NCI-H1092 treated with DMSO at 0.1 percent for 48 hours (cell line): ENCODE data around the gene PIAS1.
"Not testable (repeated sequence)": the region's sequence is repeated elsewhere in the genome, so short reads cannot be mapped to it uniquely, and the experiment has no call there.

Experiments used
- DNase-seq: peaks from one replicate; lab custom pipeline; 2025; lab: John Stamatoyannopoulos, UW

The PIAS1 gene

DNA sequence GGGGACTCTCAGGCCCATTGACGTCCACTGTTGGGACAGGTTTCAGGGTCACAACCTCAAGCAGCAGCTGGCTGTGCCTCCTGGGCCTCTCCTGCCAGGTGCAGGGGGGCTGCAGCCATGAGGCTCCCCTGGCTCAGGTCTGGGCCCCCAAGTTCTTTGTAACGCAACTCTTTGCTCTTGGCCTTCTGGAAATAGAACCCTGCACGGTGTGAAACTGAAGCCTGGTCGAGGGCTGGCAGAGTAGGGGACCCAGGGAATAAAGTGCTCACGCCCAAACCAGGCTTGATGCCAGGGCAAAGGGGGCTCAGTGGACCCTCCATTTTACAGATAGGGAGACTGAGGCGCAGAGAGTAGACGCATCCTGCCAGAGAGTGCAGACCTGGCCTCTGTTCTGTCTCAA is 150.2 kb downstream of the PIAS1 start:
- no peak for DNase-seq

DNA sequence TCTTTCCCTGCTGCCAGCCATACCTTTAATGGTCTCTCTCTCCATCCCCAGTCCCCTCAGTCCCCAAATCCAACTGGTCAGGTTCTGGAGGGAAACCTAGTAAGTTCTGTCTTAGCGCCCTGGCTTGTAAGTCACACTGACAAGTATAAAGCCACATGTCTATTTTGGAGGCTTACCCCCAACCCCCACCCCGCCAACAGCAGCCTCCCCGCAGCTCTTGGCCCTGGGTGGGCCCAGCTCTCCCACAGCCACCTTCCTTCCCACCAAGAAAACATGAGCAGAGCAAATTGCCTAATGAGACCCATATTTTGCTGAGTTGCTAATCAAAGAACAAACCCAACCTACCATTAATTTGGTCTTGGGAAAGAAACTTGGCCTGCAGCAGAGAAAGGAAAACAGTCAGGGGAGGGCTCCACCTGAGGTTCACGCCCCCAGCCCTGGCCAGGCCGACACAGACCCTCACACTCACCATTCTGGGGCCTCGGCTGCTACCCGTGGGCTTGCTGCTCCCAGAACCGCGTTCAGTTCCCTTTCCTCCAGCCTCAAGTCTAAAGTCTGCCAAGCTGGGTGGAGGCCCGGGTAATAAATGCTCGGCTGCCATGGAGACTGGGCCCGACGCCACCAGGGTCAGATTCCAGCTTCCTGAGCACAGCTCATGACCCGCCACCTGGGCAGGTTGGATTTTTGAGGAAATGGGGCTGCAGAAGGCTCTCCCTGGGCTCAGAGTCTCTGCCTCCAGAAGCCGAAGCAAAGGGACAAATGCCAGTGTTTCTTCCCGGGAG is 150.9 kb downstream of the PIAS1 start, which contains the start of gene CALML4:
Gene CALML4, minus strand, starts transcription at position 557 of the 782 bp plus-strand sequence. Its CDS starts 85 bp downstream, at position 472.
- DNase-seq, result peak; percentile 7

DNA sequence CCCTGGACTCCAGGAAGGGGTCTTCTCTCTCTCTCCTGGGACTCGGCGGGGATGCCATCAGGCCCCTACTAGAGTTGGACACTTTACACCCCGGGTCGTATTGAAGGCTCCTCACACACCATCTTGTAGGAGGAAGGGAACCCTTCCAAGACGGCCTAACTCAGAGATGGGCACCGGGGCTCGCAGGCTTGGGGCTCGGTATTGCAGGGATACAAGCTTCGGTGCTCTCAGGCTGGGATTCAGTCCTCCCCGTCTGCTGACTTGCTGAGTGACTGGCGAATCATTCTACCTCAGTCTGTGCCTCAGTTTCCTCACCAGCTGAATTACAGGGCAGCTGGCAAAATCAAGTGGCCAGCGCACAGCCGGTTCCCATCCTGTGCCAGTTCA is 151.4 kb downstream of the PIAS1 start:
- no peak for DNase-seq

DNA sequence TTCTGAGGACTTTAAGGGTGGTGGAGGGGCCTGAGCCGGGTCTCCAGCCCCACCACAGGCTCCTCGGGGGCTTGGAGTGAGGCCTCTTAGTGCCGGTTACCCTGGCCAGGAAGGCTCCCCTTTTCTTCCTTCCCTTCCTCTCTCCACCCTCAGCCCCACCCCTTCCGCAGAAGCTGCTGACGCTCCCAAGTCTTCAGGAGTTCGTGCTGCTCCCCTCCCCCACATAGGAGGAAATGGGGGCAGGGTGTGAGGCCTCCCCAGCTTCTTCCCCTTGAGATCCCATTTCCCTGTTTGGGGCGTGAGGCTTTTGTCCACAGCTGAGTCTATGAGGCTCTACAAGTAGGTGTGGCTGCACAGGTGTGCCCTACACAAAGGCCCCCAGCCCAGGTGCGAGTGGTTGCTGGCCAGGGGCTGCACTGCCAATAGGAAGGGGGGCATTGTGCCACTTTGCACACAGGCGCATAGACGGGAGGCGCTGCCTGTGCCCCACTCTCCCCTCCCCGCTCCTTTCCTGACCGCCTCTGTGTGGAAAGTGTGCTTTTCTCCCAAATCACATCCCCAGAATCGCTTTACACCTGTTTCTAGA is 151.9 kb downstream of the PIAS1 start:
- no peak for DNase-seq

DNA sequence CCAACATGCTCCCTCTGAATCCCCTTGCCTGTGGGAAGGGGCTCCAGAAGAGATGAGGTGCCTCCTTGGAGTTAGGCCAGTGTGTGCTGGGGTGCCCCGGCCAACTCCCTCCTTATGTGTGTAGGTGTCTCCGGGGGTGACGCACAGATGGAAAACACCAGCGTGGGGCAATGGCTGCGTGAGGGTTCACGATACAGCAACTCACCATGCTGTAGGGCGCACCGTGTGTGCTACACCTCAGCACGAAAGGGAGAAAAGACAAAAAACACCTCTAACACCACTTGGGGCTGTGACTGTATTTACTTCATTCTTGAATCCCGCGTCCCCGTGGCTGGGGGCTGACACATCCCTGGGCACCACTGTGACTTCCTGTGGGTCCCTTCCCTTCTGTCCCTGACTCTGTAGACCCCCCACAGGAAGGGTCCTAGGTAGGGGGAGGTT is 152.6 kb downstream of the PIAS1 start:
- DNase-seq, result no peak

DNA sequence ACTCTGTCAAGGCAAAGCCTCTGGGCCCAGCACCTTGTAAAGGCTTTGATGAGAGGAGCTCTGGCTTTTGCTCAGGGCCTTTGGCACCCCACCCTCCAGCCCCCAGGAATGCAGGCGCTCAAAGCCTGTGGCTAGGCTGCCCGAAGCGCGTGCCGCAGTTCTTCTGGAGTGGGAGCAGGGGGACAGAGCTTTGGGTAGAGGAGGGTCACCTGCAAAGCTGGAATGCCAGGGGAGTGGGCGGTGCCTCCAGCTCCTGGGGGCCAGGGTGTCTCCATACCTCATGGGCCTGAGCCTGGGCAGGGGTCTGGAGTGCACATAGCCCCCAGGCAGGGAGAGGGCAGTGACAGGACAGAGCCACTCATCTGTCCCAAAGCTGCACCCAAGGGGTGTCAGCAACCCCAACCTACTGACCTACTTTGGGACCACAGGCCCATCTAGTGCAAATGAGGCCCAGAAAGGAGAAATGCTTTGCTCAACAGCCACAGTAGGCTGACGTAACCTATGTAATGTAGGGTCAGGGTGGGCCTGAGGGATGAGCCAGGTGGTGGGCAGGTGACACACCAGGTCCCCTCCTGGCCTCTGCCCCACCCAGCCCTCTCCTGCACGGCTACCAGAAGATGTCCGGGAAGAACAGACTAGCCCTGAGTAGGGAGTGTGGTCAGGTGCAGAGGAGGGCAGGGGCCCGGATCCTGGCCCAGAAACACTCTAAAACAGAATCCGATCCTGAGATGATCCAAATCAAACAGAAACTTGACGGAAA is 153.2 kb downstream of the PIAS1 start:
- DNase-seq, result no peak

DNA sequence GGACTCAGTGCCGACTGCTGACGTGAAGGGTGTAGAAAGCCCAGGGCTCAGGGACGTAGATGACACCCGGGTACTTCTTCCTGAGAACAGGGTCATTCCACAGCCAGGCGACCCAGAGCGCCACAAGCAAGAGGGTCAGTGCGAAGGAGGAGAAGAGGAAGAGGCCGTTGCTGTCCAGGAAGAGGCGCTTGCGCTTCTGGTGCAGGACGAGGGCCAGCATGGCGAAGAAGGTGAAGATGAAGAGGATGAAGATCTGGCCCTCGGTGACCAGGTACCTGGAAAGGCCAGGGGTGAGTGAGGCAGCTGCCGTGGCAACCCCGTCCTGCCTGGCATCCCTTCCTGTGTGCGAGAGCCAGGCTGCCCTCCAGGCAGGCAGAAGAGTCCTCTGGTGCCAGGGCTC is 154.0 kb downstream of the PIAS1 start:
- no peak for DNase-seq

DNA sequence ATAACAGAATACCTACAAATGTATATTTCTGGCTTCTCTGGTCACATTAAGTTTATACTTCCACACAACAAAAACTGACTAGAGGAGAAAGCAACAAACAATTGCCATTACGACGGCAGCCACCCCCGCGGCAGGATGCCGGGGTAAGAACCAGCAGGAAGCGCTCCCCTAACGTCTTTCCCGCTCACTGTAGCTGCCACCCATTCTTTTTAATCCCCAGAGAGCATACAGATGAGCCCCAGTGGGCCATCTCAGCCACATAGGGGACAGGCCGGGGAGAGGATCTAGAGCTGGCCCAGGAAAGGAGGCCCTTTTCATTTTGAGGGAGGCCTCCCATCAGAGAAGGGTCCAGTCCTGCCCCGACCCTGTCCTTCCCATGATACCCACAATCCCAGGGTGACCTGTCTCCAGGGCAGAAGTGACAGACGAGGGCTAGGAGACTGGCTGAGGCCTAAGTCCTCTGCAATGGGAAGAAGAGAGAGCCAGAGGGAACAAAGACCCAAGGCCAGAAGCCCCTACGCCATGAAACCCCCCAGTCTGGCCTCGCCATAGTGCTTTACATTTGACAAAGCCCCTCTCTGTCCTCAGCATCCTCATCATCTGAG is 154.6 kb downstream of the PIAS1 start:
- DNase-seq, result no peak

DNA sequence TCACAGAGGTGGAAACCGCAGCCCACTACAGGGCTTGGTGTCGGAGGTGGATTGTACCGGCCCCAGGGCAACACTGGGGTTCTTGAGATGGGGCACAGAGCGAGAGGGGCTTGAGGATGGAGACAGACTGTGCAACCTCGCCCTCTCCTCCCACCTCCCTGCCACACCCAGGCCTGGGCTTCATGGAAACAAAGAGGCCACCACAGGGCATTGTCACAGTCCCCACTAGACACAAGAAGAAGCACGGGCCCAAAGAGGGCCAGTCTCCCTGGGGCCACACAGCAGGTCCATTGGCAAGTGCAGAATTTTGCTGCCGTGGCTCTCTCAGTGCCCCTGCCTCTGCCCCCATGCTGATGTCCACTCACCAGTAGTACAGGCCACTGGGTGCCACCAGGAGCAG is 155.2 kb downstream of the PIAS1 start:
- DNase-seq, result no peak

DNA sequence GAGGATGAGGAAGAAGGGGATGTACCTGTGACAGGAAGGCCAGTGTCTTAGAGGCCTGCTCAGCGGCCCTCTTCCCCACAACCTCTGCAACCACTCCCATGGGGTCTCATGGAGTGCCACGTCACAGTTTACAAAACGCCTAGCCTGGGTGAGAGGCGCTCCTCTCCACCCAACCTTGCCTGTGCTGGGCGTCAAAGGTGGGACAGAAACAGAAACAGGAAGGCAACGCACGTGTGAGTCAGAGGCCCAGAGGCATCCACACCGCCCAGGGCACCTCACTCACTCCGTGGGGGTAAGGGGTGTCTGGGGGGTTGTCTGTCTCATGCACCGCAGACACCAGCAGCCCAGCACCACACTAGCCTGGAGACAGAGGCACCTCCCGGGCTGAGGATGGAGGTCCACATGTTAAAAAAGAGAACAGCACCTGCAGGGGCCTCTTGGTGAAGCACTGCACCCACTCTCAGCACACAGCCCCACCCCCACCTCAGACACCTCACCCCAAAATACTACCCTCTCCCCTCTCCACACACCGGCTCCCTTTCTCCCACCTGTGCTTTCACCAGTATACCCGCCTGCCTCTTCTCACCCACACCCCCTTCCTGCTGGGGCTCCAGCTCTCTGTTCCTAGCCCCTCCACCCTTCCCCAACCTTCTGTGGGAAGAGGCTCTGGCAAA is 155.8 kb downstream of the PIAS1 start:
- DNase-seq, result no peak

DNA sequence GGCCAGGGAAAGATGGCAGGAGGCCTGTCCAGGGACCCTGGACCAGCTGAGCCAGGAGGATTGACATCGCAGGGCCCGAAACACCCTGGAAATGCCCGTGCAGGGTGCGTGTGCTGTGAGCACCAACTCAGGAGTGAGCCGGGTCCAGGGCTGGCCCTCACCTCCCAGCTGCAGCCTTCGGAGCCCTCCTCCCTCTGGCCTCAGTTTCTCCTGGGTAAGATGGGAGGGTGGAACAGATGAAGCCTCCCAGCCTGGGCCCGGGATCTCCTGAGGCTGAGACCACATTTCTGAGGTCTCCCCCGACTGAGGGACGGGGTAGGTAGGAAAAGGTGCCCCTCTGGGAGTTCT is 156.3 kb downstream of the PIAS1 start:
- no peak for DNase-seq

DNA sequence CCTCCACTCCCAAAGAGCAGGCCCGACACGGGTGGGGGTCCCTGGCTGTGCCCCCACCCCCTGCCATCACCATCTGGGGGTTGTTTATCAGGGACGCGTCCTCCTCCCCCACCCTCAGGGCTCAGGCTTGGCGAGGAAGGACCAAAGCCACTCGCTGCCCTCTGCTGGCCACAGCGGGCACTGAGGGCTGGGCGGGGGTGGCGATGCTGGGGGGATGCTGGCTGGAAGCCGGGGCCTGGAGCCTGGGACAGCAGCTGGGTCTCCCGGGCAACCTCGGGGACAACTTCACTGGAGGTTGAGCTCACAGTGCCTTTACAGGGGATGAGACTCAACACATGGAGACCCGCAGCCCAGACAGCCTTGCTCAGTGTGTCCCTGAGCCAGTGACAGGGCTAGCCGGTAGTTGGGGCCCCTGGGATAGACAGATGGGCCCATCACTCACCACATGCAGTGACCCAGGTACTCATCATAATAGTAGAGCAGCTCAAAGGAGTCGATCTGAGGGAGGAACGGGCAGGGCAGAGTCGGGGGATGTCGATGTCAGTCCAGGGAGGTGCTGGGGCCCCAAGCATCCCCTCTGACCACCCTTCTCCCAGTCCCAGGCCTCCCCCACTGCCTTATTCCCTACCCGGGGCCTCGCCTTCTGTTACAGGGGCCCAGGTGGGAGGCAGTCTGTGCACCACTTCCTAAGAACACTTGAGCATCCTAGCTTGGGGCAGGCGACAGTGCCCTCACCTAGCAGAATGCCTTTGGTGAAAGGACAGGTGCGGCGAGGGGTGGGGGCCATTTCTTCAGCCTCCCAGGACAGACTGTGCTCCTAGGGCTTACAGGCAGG is 156.9 kb downstream of the PIAS1 start:
- peak; percentile 5 for DNase-seq

DNA sequence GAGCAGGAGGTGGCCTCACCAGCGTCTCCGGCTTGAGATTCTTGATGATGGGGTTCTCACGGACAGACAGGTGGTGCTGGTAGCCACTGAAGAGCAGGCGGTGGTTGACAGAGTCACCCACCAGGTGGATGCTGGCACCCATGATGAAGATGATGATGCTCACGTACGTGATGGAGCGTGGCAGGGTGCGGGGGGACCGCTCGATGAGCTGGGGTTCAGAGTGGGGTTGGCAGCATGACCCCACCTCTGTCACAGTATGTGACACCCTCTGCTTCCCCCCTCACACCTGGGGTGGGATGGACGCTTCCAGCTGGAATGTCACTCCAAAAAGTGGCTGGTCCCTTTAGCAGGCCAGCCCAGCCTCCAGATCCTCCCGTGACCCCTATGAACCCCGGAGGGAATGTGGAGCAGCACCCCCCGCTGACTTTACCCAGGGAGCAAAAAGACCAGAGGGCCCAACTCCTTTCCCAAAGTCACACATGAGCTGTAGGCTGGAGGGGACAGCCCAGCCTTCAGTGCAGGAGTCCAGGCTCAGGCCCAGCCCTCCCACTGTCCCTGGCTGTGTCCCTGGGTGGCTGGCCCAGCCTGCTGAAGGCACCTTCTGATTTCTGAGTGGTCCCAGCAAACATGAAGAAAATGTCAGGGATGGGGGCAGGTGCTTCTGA is 157.7 kb downstream of the PIAS1 start:
- no peak for DNase-seq

DNA sequence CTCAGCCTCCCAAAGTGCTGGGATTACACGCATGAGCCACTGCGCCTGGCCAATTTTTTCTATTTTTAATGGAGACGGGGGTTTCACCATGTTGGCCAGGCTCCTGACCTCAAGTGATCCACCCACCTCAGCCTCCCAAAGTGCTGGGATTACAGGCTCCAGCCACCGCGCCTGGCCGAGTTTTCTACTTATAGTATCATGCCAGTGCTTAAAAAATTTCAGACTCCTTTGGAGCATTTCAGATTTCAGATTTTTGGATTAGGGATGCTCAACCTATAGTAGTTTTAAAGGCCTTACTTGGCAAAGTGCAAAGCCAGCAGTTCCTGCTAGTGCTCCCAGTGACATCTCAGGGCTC is 159.4 kb downstream of the PIAS1 start:
- not testable (repeated sequence) for DNase-seq

DNA sequence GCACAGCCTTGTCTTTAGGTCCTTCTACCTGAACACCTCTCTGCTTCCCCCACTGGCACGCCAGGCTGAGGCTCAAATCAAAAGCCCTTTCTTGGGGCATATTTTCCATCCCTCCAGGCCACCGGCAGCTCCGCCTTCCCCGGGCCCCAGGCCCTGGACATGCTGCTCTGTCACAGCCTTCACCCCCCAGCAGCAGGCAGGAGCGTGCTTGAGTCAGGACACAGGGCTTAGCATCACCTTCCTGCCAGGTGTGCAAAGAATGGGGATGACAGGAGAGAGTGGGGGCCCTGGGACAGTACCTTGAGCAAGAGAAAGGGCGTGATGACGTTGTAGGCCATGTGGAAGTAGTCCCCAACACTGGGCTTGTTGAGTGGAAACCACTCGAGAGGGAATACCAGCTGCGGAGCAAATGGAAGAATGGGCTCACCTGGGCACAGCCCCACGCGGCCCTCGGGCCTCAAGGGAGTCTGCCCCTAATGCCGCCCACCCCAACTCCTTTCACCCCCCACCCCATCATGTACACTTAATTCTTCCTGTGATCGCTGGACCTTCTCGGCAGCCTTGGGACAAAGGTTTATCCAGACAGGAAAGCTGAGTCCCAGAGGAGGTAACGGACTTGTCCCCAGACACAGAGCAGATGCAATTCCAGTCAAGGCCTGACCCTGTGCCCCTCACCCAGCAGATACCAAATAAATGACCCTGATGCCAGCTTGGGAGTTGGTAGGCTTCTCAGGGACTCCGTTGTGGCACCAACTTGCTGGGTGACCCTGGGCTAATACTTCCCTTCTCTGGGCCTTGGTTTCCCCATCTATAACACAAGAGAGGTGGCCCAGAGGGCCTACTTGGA is 160.1 kb downstream of the PIAS1 start:
- no peak for DNase-seq

DNA sequence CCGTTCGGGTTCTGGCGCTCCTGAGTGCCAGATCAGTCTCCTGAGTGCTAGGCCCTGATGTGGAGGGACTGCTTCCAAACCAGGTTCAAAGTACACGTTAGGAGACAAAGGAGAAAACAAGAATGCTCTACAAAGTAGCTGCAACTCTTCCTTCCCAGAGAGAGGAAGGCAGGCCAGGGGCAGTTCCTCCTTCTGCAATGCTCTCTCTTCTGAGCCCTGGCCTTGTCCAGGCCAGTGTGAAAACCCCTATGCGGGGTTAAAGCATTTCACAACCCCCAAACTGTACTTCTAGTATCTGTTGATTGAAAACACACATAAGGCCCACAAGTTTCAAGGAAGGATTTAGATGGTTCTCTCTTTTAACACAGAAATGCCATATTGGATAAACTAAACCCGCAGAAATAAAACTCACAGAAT is 160.7 kb downstream of the PIAS1 start:
- DNase-seq, result no peak

DNA sequence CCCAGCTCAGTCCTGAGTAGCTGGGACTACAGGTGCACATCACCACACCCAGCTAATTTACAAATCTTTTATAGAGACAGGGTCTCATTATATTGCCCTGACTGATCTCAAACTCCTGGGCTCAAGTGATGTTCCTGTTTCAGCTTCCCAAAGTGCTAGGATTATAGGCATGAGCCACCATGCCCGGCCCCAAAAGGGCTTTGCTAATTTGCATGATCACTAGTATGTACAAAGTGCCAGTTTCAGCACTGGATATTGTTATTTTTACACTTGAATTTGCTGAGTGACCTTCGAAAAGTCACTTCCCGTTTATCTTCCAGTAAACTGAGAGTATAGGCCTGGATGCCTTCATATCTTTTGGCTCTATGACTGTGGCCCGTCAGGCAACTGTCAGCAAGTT is 163.2 kb downstream of the PIAS1 start:
- DNase-seq, result no peak

DNA sequence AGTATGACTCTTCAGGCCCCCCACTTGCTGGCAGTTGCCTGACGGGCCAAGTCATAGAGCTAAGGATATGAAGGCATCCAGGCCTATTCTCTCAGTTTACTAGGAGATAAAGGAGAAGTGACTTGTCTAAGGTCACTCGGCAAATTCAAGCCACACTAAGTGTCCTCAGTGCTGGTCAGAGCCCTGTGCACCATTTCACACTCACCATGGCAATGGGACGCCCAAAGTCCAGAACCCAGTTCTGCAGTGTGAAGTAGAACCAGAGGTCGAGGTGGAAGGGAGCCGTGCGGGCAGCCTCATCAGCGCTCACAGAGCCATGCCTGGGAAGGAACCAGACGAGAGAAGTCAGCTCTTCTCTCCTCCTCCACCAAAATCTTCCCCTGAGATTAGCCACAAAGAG is 164.2 kb downstream of the PIAS1 start:
- no peak for DNase-seq

DNA sequence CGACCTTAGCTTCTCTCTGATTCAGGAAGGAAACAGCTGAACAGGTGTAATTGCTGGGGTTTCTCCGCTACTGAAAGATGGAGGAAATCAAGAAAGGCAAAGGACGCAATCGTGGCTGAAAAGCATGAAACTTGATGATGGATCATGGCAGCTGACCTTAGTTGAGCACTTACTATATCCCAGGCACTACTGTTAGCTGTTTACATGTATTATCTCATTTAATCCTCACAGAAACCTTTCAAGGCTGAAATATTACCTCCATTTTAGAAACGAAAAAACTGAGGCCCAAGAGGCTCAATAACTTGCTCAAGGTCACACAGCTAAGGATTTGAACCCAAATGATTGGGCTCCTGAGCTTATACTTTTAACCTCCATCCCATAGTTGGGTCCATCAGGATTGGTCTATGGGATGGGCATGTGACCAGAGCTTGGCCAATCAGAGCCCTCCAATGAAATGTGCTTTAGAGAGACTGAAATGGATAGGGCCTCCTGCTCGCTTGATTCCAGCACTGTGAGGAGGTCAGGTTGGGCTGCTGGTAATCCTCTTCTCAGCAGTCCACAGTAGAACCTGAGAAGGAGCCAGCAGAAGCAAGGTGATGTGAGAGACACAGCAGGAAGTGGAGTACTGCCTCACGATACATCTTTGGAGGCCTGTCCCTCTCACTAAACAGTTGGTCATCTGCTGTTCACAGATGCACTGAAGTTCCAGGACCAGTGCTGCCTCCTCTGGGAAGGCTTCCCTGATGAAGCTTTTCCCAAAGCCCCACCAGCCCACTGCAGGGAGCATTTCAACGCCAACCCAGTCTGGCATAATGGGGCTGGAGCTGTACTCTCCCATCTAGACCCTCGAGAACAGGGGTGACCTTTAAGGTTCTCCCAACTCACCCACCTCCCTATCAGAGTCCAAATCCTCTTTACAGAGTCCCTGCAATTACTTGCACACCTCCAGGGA is 165.0 kb downstream of the PIAS1 start:
- DNase-seq, result no peak
